Neural progenitor cell (in vitro differentiated cells): ENCODE measurements around the gene HOXA5. TPM values are rescaled to one million over a fixed set of nuclear protein-coding genes. Genes with fewer than 3 reads are reported as not detected.
A peak's percentile ranks its signal among the peaks of the same experiment; 100 is the strongest.

Experiments
- DNase-seq: peaks from one replicate; pipeline ENCODE4 v3.0.0-alpha.2; 2016; ENCODE audit warnings: low spot score
- H2AFZ ChIP-seq: fragments of 200-600 bp; sonication (generic); replicated peaks from 2 replicates; pipeline ENCODE4 v1.6.1; 2016; ENCODE audit warnings: antibody characterized with exemption
- H3F3A ChIP-seq: fragments of 200-600 bp; sonication (generic); 2 replicates; pipeline ENCODE4 v1.6.1; 2016; ENCODE audit warnings: antibody characterized with exemption, low read depth
- H3K27ac ChIP-seq: fragments of 200-600 bp; sonication (generic); 2 replicates; pipeline ENCODE4 v1.5.1; 2016; ENCODE audit warnings: mild to moderate bottlenecking
- H3K27me3 ChIP-seq: fragments of 200-600 bp; sonication (generic); 2 replicates; pipeline ENCODE4 v1.6.1; 2016; ENCODE audit warnings: mild to moderate bottlenecking, moderate library complexity
- H3K36me3 ChIP-seq: fragments of 200-600 bp; sonication (generic); 2 replicates; pipeline ENCODE4 v1.5.1; 2016
- H3K4me1 ChIP-seq: fragments of 200-600 bp; sonication (generic); 2 replicates; pipeline ENCODE4 v1.6.1; 2016; ENCODE audit warnings: mixed run types
- H3K4me2 ChIP-seq: fragments of 200-600 bp; sonication (generic); 2 replicates; pipeline ENCODE4 v1.6.1; 2016
- H3K4me3 ChIP-seq: fragments of 200-600 bp; sonication (generic); 2 replicates; pipeline ENCODE4 v1.5.1; 2016
- H3K79me2 ChIP-seq: fragments of 200-600 bp; sonication (generic); 2 replicates; pipeline ENCODE4 v1.6.1; 2016; ENCODE audit warnings: low read depth
- H3K9ac ChIP-seq: fragments of 200-600 bp; sonication (generic); 2 replicates; pipeline ENCODE4 v1.6.1; 2016
- H3K9me3 ChIP-seq: fragments of 200-600 bp; sonication (generic); 2 replicates; pipeline ENCODE4 v1.5.1; 2016; ENCODE audit warnings: low read depth
- H4K20me1 ChIP-seq: fragments of 200-600 bp; sonication (generic); 2 replicates; pipeline ENCODE4 v1.6.1; 2016; ENCODE audit warnings: low read depth
- H3K27ac Mint-ChIP-seq: 3 replicates; pipeline ENCODE4 v1.8.0; 2021; ENCODE audit warnings: mixed read lengths
- H3K27me3 Mint-ChIP-seq: 2 replicates; pipeline ENCODE4 v1.8.0; 2022; ENCODE audit warnings: low read depth, mild to moderate bottlenecking, inconsistent platforms, moderate library complexity, mixed read lengths; ENCODE audit not compliant: insufficient read depth
- H3K36me3 Mint-ChIP-seq: 3 replicates; pipeline ENCODE4 v1.8.0; 2021; ENCODE audit warnings: mixed read lengths
- H3K4me1 Mint-ChIP-seq: 3 replicates; pipeline ENCODE4 v1.8.0; 2021; ENCODE audit warnings: mixed read lengths
- H3K4me3 Mint-ChIP-seq: 3 replicates; pipeline ENCODE4 v1.8.0; 2021; ENCODE audit warnings: mild to moderate bottlenecking, moderate library complexity, mixed read lengths
- H3K9me3 Mint-ChIP-seq: 3 replicates; pipeline ENCODE4 v1.8.0; 2020; ENCODE audit warnings: mixed read lengths
- CTCF ChIP-seq: fragments of 200-600 bp; sonication (generic); IDR thresholded peaks from 2 replicates; pipeline ENCODE4 v1.5.1; 2017; ENCODE audit warnings: antibody characterized with exemption, mild to moderate bottlenecking
- EZH2 ChIP-seq: fragments of 200-600 bp; sonication (generic); IDR thresholded peaks from 2 replicates; pipeline ENCODE4 v1.6.1; 2017; ENCODE audit warnings: antibody characterized with exemption, mild to moderate bottlenecking, moderate library complexity
- EZH2phosphoT487 ChIP-seq: fragments of 200-600 bp; sonication (generic); IDR thresholded peaks from 2 replicates; pipeline ENCODE4 v1.6.1; 2017; ENCODE audit warnings: antibody characterized with exemption
- total RNA-seq: library from RNA; depleted of rRNA; stranded (reverse); fragments of >200 nt; gene quantifications from 2 replicates; pipeline ENCODE4 v1.2.3, GENCODE V29; 2015; ENCODE audit warnings: low replicate concordance

HOXA5 gene
- total RNA-seq, 1 donor from 2014 or later: not detected

- H3K27me3 Mint-ChIP-seq: peaks cover 88% of the 10 kb centered on the region
- Histone ChIP-seq H4K20me1 (peaks cover 55% of the 10 kb centered on the region), H3K9me3 (no peaks in the 10 kb centered on the region), H3K27ac (no peak overlapping the region), H3K36me3 (no peaks in the 10 kb centered on the region), H3K27me3 (peaks cover 100% of the 10 kb centered on the region), H3K4me1 (no peaks in the 10 kb centered on the region), H3K4me2 (peak overlapping the region; percentile 8), H3K79me2 (no peaks in the 10 kb centered on the region), H3K9ac (no peak overlapping the region), H3F3A (no peaks in the 10 kb centered on the region), H2AFZ (no peak overlapping the region), H3K4me3 (peak overlapping the region; percentile 47)
- peak overlapping the region; percentile 75 for H3K4me3 Mint-ChIP-seq
- DNase-seq: no peak
- H3K36me3 Mint-ChIP-seq: peaks cover 2% of the 10 kb centered on the region
- H3K4me1 Mint-ChIP-seq: peaks cover 2% of the 10 kb centered on the region
- peaks cover 15% of the 10 kb centered on the region for H3K9me3 Mint-ChIP-seq
- H3K27ac Mint-ChIP-seq: no peak overlapping the region
- TF ChIP-seq CTCF (no peak), EZH2phosphoT487 (peak; percentile 78), EZH2 (peak; percentile 91)
Observed at GRCh38 chr7:27161214-27161720, 17.8 kb upstream of the HOXA5 start.

- Mint-ChIP-seq H3K4me3 (peak overlapping the region; percentile 75), H3K27ac (no peak overlapping the region), H3K36me3 (peaks cover 2% of the 10 kb centered on the region), H3K9me3 (peaks cover 15% of the 10 kb centered on the region), H3K27me3 (peaks cover 88% of the 10 kb centered on the region), H3K4me1 (peaks cover 2% of the 10 kb centered on the region)
- no peak overlapping the region for H3K9ac ChIP-seq
- no peaks in the 10 kb centered on the region for H3K9me3 ChIP-seq
- TF ChIP-seq EZH2 (peak; percentile 98), CTCF (peak; percentile 95), EZH2phosphoT487 (peak; percentile 73)
- peak overlapping the region; percentile 77 for H3K4me2 ChIP-seq
- peaks cover 100% of the 10 kb centered on the region for H3K27me3 ChIP-seq
- peaks cover 55% of the 10 kb centered on the region for H4K20me1 ChIP-seq
- H3K4me3 ChIP-seq: peak overlapping the region; percentile 47
- H3F3A ChIP-seq: no peaks in the 10 kb centered on the region
- peak; percentile 94 for DNase-seq
- peak overlapping the region; percentile 99 for H2AFZ ChIP-seq
- no peaks in the 10 kb centered on the region for H3K36me3 ChIP-seq
- H3K4me1 ChIP-seq: no peaks in the 10 kb centered on the region
- no peak overlapping the region for H3K27ac ChIP-seq
- H3K79me2 ChIP-seq: no peaks in the 10 kb centered on the region
Observed at GRCh38 chr7:27160546-27161213, 17.2 kb upstream of the HOXA5 start.

- Histone ChIP-seq H3K79me2 (no peaks in the 10 kb centered on the region), H2AFZ (peak overlapping the region; percentile 99)
- H3K27me3 Mint-ChIP-seq: peaks cover 90% of the 10 kb centered on the region
Observed at GRCh38 chr7:27160145-27160545, 16.7 kb upstream of the HOXA5 start.

More at GRCh38 chr7:27160145-27160545, 16.7 kb upstream of the HOXA5 start:
- no peaks in the 10 kb centered on the region for H3K4me1 ChIP-seq
- H3K27me3 ChIP-seq: peaks cover 100% of the 10 kb centered on the region
- Mint-ChIP-seq H3K4me1 (peaks cover 4% of the 10 kb centered on the region), H3K4me3 (no peak overlapping the region), H3K27ac (no peak overlapping the region), H3K9me3 (peaks cover 15% of the 10 kb centered on the region), H3K36me3 (peaks cover 2% of the 10 kb centered on the region)
- peak overlapping the region; percentile 77 for H3K4me2 ChIP-seq
- H3K4me3 ChIP-seq: peak overlapping the region; percentile 47
- no peak for TF ChIP-seq CTCF
- TF ChIP-seq EZH2phosphoT487: no peak
- TF ChIP-seq EZH2: no peak
- H3K27ac ChIP-seq: no peak overlapping the region
- H3K36me3 ChIP-seq: no peaks in the 10 kb centered on the region
- H4K20me1 ChIP-seq: peaks cover 55% of the 10 kb centered on the region
- H3K9ac ChIP-seq: no peak overlapping the region
- no peaks in the 10 kb centered on the region for H3F3A ChIP-seq
- DNase-seq: no peak
- H3K9me3 ChIP-seq: no peaks in the 10 kb centered on the region
